Liver (tissue), 9 donors: ENCODE results near the gene MORN3. TPM values are rescaled to one million over a fixed set of nuclear protein-coding genes. Genes with fewer than 3 reads are reported as not detected.
"Not testable (repeated sequence)": the region's sequence is repeated elsewhere in the genome, so short reads cannot be mapped to it uniquely, and the experiment has no call there.

Source experiments
- DNase-seq: peaks from one replicate; pipeline ENCODE4 v3.0.0-alpha.2; 2017; ENCODE audit warnings: low spot score
- H3K27ac ChIP-seq, 2 donors: one replicate each; pipeline ENCODE4 v1.7.0; 2013; ENCODE audit warnings: inconsistent platforms in 2 of 2, low read length in 2 of 2, control low read depth in 1 of 2, low read depth in 1 of 2, mild to moderate bottlenecking in 1 of 2
- H3K27me3 ChIP-seq, 4 donors: one replicate each; pipeline versions ENCODE4 v1.6.1 to v1.7.0; 2013; ENCODE audit warnings: low read length in 3 of 4, inconsistent platforms in 1 of 4, mild to moderate bottlenecking in 1 of 4, moderate library complexity in 1 of 4; ENCODE audit not compliant: control insufficient read depth in 4 of 4, insufficient read depth in 4 of 4
- H3K36me3 ChIP-seq, 4 donors: one replicate each; pipeline versions ENCODE4 v1.6.1 to v1.7.0; 2013; ENCODE audit warnings: low read length in 3 of 4, mild to moderate bottlenecking in 3 of 4, low read depth in 1 of 4, moderate library complexity in 1 of 4; ENCODE audit not compliant: control insufficient read depth in 4 of 4, insufficient read depth in 3 of 4
- H3K4me1 ChIP-seq, 4 donors: one replicate each; pipeline versions ENCODE4 v1.6.1 to v1.7.0; 2013; ENCODE audit warnings: low read length in 3 of 4, mild to moderate bottlenecking in 3 of 4, moderate library complexity in 1 of 4; ENCODE audit not compliant: control insufficient read depth in 4 of 4, insufficient read depth in 4 of 4
- H3K4me3 ChIP-seq, 3 donors: one replicate each; pipeline versions ENCODE4 v1.6.1 to v1.7.0; 2013; ENCODE audit warnings: low read length in 3 of 3, control low read depth in 1 of 3, low read depth in 1 of 3, mild to moderate bottlenecking in 1 of 3
- H3K9ac ChIP-seq, 2 donors: one replicate each; pipeline ENCODE4 v1.7.0; 2013; ENCODE audit warnings: low read length in 2 of 2, mild to moderate bottlenecking in 2 of 2, moderate library complexity in 2 of 2, control low read depth in 1 of 2, low read depth in 1 of 2
- H3K9me3 ChIP-seq, 4 donors: one replicate each; pipeline versions ENCODE4 v1.6.1 to v1.7.0; 2013; ENCODE audit warnings: low read length in 3 of 4; ENCODE audit not compliant: control insufficient read depth in 4 of 4
- ATF3 ChIP-seq: IDR thresholded peaks from 2 replicates; pipeline ENCODE4 v1.6.1; 2016; ENCODE audit warnings: antibody characterized with exemption
- EGR1 ChIP-seq, 2 donors: IDR thresholded peaks; 2 replicates each; pipeline ENCODE4 v1.6.1; 2016 to 2018; ENCODE audit warnings: antibody characterized with exemption in 2 of 2, low read depth in 2 of 2
- FOXA1 ChIP-seq: IDR thresholded peaks from 2 replicates; pipeline ENCODE4 v1.6.1; 2016; ENCODE audit warnings: antibody characterized with exemption
- FOXA2 ChIP-seq: IDR thresholded peaks from 2 replicates; pipeline ENCODE4 v1.6.1; 2016; ENCODE audit warnings: antibody characterized with exemption
- GABPA ChIP-seq, 2 donors: IDR thresholded peaks in 1 of 2; conservative IDR thresholded peaks in 1 of 2; 2 replicates each; pipeline ENCODE4 v1.6.1; 2016; ENCODE audit warnings: antibody characterized with exemption in 2 of 2, mild to moderate bottlenecking in 1 of 2, moderate library complexity in 1 of 2
- HNF4A ChIP-seq, 2 donors: conservative IDR thresholded peaks; 2 replicates each; pipeline ENCODE4 v1.6.1; 2016; ENCODE audit warnings: antibody characterized with exemption in 2 of 2, mild to moderate bottlenecking in 2 of 2
- HNF4G ChIP-seq: IDR thresholded peaks from 2 replicates; pipeline ENCODE4 v1.6.1; 2016; ENCODE audit warnings: antibody characterized with exemption
- NR2F2 ChIP-seq: IDR thresholded peaks from 2 replicates; pipeline ENCODE4 v1.6.1; 2016; ENCODE audit warnings: antibody characterized with exemption
- REST ChIP-seq: IDR thresholded peaks from 2 replicates; pipeline ENCODE4 v1.6.1; 2016; ENCODE audit warnings: antibody characterized with exemption, mild to moderate bottlenecking
- RXRA ChIP-seq, 2 donors: IDR thresholded peaks; 2 replicates each; pipeline ENCODE4 v1.6.1; 2017 to 2018; ENCODE audit warnings: antibody characterized with exemption in 2 of 2, mild to moderate bottlenecking in 1 of 2
- SP1 ChIP-seq: IDR thresholded peaks from 2 replicates; pipeline ENCODE4 v1.6.1; 2018; ENCODE audit warnings: antibody characterized with exemption, mild to moderate bottlenecking
- TAF1 ChIP-seq: conservative IDR thresholded peaks from 2 replicates; pipeline ENCODE4 v1.6.1; 2016; ENCODE audit warnings: antibody characterized with exemption, mild to moderate bottlenecking
- YY1 ChIP-seq: IDR thresholded peaks from 2 replicates; pipeline ENCODE4 v1.6.1; 2016; ENCODE audit warnings: antibody characterized with exemption, mild to moderate bottlenecking
- WGBS: extraction: QIAGEN DNeasy Blood & Tissue Kit; methylation state at CpG from one replicate; pipeline ENCODE4 v1.1.7; 2013; 5-methylcytosine and 5-hydroxymethylcytosine counted together
- polyA plus RNA-seq, 2 donors: library from polyadenylated mRNA; stranded (reverse) in 1 of 2; unstranded in 1 of 2; fragments of 200-250 nt in 1 of 2; fragments of >200 nt in 1 of 2; fragmentation: Nextera tagmentation in 1 of 2; extraction: Ambion mirVana in 1 of 2; gene quantifications; one replicate each; pipeline versions ENCODE4 v1.2.1 to v1.2.3, GENCODE V29; 2013 to 2015
- total RNA-seq, 2 donors: library from RNA; depleted of rRNA; stranded (reverse); fragments of >200 nt; gene quantifications; one replicate each; pipeline ENCODE4 v1.2.3, GENCODE V29; 2014
- TF ChIP-seq, protein P1 (sequence below): IDR thresholded peaks from 2 replicates; pipeline ENCODE4 v1.6.1; 2016; ENCODE audit warnings: antibody characterized with exemption
- TF ChIP-seq, protein P2 (sequence below): IDR thresholded peaks from 2 replicates; pipeline ENCODE4 v1.6.1; 2016; ENCODE audit warnings: antibody characterized with exemption
- donor health status: healthy.
- donor health status: healthy.
- donor health status: healthy.
- donor health status: healthy.
- donor health status: healthy.

Gene MORN3
- total and polyA plus RNA-seq, 4 donors: 0.05 to 0.13 (median 0.07) TPM

GRCh38 chr12:121688966-121689365 is 19.5 kb upstream of the MORN3 start:
- H3K9ac ChIP-seq: no peak overlapping the region
- WGBS: 93% methylated on average over 3 of the region's 3 CpGs

GRCh38 chr12:121679661-121680197 is 10.3 kb upstream of the MORN3 start:
- not testable (repeated sequence) for H3K27ac ChIP-seq

More at GRCh38 chr12:121688966-121689365, 19.5 kb upstream of the MORN3 start:
- Histone ChIP-seq H3K4me1 (no peaks in the 10 kb centered on the region), H3K27ac (no peak overlapping the region), H3K27me3 (no peaks in the 10 kb centered on the region), H3K4me3 (no peak overlapping the region), H3K9me3 (no peaks in the 10 kb centered on the region), H3K36me3 (no peaks in the 10 kb centered on the region)
- TF ChIP-seq NR2F2: no peak
- no peak for TF ChIP-seq HNF4A (conservative IDR thresholded peaks at IDR 0.05)
- no peak for TF ChIP-seq REST
- no peak for TF ChIP-seq ATF3
- no peak for TF ChIP-seq YY1
- no peak for TF ChIP-seq EGR1 (IDR thresholded peaks at IDR 0.05; ENCODE audit: low read depth in 2 of 2)
- TF ChIP-seq GABPA (IDR thresholded peaks at IDR 0.05 in 1 of 2, conservative IDR thresholded peaks at IDR 0.05 in 1 of 2): no peak
- no peak for TF ChIP-seq TAF1
- TF ChIP-seq SP1: no peak
- no peak for TF ChIP-seq HNF4G
- TF ChIP-seq FOXA1: no peak
- TF ChIP-seq, protein P1, sequence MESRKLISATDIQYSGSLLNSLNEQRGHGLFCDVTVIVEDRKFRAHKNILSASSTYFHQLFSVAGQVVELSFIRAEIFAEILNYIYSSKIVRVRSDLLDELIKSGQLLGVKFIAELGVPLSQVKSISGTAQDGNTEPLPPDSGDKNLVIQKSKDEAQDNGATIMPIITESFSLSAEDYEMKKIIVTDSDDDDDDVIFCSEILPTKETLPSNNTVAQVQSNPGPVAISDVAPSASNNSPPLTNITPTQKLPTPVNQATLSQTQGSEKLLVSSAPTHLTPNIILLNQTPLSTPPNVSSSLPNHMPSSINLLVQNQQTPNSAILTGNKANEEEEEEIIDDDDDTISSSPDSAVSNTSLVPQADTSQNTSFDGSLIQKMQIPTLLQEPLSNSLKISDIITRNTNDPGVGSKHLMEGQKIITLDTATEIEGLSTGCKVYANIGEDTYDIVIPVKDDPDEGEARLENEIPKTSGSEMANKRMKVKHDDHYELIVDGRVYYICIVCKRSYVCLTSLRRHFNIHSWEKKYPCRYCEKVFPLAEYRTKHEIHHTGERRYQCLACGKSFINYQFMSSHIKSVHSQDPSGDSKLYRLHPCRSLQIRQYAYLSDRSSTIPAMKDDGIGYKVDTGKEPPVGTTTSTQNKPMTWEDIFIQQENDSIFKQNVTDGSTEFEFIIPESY: no peak
- no peak for TF ChIP-seq RXRA (IDR thresholded peaks at IDR 0.05)
- TF ChIP-seq, protein P2, sequence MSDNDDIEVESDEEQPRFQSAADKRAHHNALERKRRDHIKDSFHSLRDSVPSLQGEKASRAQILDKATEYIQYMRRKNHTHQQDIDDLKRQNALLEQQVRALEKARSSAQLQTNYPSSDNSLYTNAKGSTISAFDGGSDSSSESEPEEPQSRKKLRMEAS: no peak
- TF ChIP-seq FOXA2: no peak
- DNase-seq: no peak

More at GRCh38 chr12:121679661-121680197, 10.3 kb upstream of the MORN3 start:
- H3K9me3 ChIP-seq, H3K36me3 ChIP-seq, DNase-seq, H3K27me3 ChIP-seq, H3K9ac ChIP-seq, H3K4me3 ChIP-seq, H3K4me1 ChIP-seq: not testable (repeated sequence)
- 86% methylated on average over 13 of the region's 13 CpGs for WGBS
